ENCODE results near the gene ANKLE2. TPM values are rescaled to one million over a fixed set of nuclear protein-coding genes. Genes with fewer than 3 reads are reported as not detected.

The ANKLE2 gene
- polyA plus RNA-seq, 2 of the 4 experiments (the other 2 are of a cell fraction), result 70.7 to 103 TPM

- Histone ChIP-seq H3K4me3 (no peak overlapping the region), H3K4me2 (no peak overlapping the region), H3K9me3 (no peaks in the 10 kb centered on the region), H3K4me1 (no peaks in the 10 kb centered on the region), H3K27ac (no peak overlapping the region)
- CTCF ChIA-PET, result interaction anchor here (1.0 to 1.6 kb wide), 4 partner anchors 11 to 22 kb away, joined by 3 to 4 read pairs (median 4); no protein-coding TSS in a partner anchor
- TF ChIP-seq ESRRA (IDR thresholded peaks at IDR 0.05; ENCODE audit: borderline replicate concordance, low read length), result no peak
- TF ChIP-seq KDM1A (IDR thresholded peaks at IDR 0.05; ENCODE audit: low read depth), result no peak
- no peak for TF ChIP-seq POLR2A (IDR thresholded peaks at IDR 0.05; ENCODE audit: low read length)
- TF ChIP-seq KDM5A (IDR thresholded peaks at IDR 0.05), result no peak
- WGBS (ENCODE audit: missing lambda C conversion rate), result 98% methylated on average over 23 of the region's 29 CpGs
- peak in 1 of 2 experiments; percentile 62; a peak in 4 of 6 replicates for ATAC-seq
- POLR2A ChIA-PET, result no interaction called here
- no peak for FAIRE-seq
- peak in 1 of 2 experiments; percentile 33 for DNase-seq (ENCODE audit: low read depth in 1 of 2, low spot score in 1 of 2)
Observed at GRCh38 chr12:132788375-132789098, 26.9 kb upstream of the ANKLE2 start.

GRCh38 chr12:132787877-132788276 is 26.2 kb upstream of the ANKLE2 start:
- no peak for TF ChIP-seq PBX3 (IDR thresholded peaks at IDR 0.05)
- TF ChIP-seq MAFK (IDR thresholded peaks at IDR 0.05; ENCODE audit: partially characterized antibody), result no peak
- TF ChIP-seq NFE2L2 (conservative IDR thresholded peaks at IDR 0.05; ENCODE audit: low read length), result no peak
- TF ChIP-seq RFX5 (IDR thresholded peaks at IDR 0.05), result no peak
- no peak for TF ChIP-seq CEBPB (IDR thresholded peaks at IDR 0.05)
- no peak for TF ChIP-seq ZFP36 (IDR thresholded peaks at IDR 0.05; ENCODE audit: borderline replicate concordance, partially characterized antibody)
- no peak for TF ChIP-seq EHF (CRISPR knock-in tag; IDR thresholded peaks at IDR 0.05)
- no peak for TF ChIP-seq BHLHE40 (IDR thresholded peaks at IDR 0.05; ENCODE audit: low read depth, low read length)
- TF ChIP-seq RNF2 (IDR thresholded peaks at IDR 0.05; ENCODE audit: borderline replicate concordance, low read depth), result no peak
- TF ChIP-seq ELK1 (IDR thresholded peaks at IDR 0.05; ENCODE audit: low read depth, low read length), result no peak
- Histone ChIP-seq H3K4me2 (no peak overlapping the region), H3K4me1 (no peaks in the 10 kb centered on the region), H3K27ac (no peak overlapping the region), H3K4me3 (no peak overlapping the region), H3K9me3 (no peaks in the 10 kb centered on the region)
- WGBS (ENCODE audit: missing lambda C conversion rate), result 87% methylated on average over 15 of the region's 15 CpGs
- DNase-seq (ENCODE audit: low read depth in 1 of 2, low spot score in 1 of 2) (no peak), FAIRE-seq (no peak), ATAC-seq (no peak; a peak in 2 of 6 replicates)
- ChIA-PET POLR2A (no interaction called here), CTCF (interaction anchor here (1.6 kb wide), 1 partner anchor 10 kb away, joined by 3 read pairs; no protein-coding TSS in a partner anchor)

- no peak overlapping the region for H3K4me3 ChIP-seq
- H3K4me1 ChIP-seq, result no peaks in the 10 kb centered on the region
- H3K9me3 ChIP-seq, result no peaks in the 10 kb centered on the region
- DNase-seq (ENCODE audit: low read depth in 1 of 2, low spot score in 1 of 2) (no peak), ATAC-seq (peak in 1 of 2 experiments; percentile 9; a peak in 1 of 6 replicates), FAIRE-seq (no peak)
- TF ChIP-seq HDAC2 (IDR thresholded peaks at IDR 0.05), result no peak
- TF ChIP-seq PBX3 (IDR thresholded peaks at IDR 0.05), result no peak
- TF ChIP-seq RAD21 (conservative IDR thresholded peaks at IDR 0.05 in 1 of 2, IDR thresholded peaks at IDR 0.05 in 1 of 2), result no peak
- no peak for TF ChIP-seq ZC3H11A (IDR thresholded peaks at IDR 0.05)
- no peak for TF ChIP-seq ZFP36 (IDR thresholded peaks at IDR 0.05; ENCODE audit: borderline replicate concordance, partially characterized antibody)
- no peak for TF ChIP-seq HES2 (IDR thresholded peaks at IDR 0.05)
- no peak for TF ChIP-seq MAX (IDR thresholded peaks at IDR 0.05)
- TF ChIP-seq RNF2 (IDR thresholded peaks at IDR 0.05; ENCODE audit: borderline replicate concordance, low read depth), result no peak
- TF ChIP-seq ZNF302 (CRISPR knock-in tag; IDR thresholded peaks at IDR 0.05), result no peak
- no peak for TF ChIP-seq SREBF2 (IDR thresholded peaks at IDR 0.05)
- no peak for TF ChIP-seq MAZ (IDR thresholded peaks at IDR 0.05; ENCODE audit: borderline replicate concordance, low read depth, low read length)
- TF ChIP-seq EHF (CRISPR knock-in tag; IDR thresholded peaks at IDR 0.05), result no peak
- no peak for TF ChIP-seq POLR2AphosphoS2 (conservative IDR thresholded peaks at IDR 0.05; ENCODE audit: low read length)
- no peak for TF ChIP-seq TFCP2L1 (CRISPR knock-in tag; IDR thresholded peaks at IDR 0.05)
- POLR2A ChIA-PET, result no interaction called here
- WGBS (ENCODE audit: missing lambda C conversion rate), result 94% methylated on average over 18 of the region's 21 CpGs
- no peak overlapping the region for H3K4me2 ChIP-seq
- H3K27ac ChIP-seq, result no peak overlapping the region
- CTCF ChIA-PET, result no interaction called here
Observed at GRCh38 chr12:132786192-132786591, 24.6 kb upstream of the ANKLE2 start.

Data from A549 (cell line).